ENCODE results near the gene CDH16.
A peak's percentile ranks its signal among the peaks of the same experiment; 100 is the strongest.
"Not testable (repeated sequence)": the region's sequence is repeated elsewhere in the genome, so short reads cannot be mapped to it uniquely, and the experiment has no call there.

Gene CDH16

GRCh38 chr16:66908116-66908515 is 10.6 kb downstream of the CDH16 start:
- no peak for DNase-seq

- no peak for DNase-seq
Observed at GRCh38 chr16:66906916-66907836, 11.5 kb downstream of the CDH16 start.

GRCh38 chr16:66905633-66906539 is 12.8 kb downstream of the CDH16 start:
- DNase-seq = no peak

GRCh38 chr16:66904846-66905632 is 13.6 kb downstream of the CDH16 start:
- no peak for DNase-seq

GRCh38 chr16:66904428-66904845 is 14.2 kb downstream of the CDH16 start:
- no peak for DNase-seq

- DNase-seq = no peak
Observed at GRCh38 chr16:66903544-66904427, 14.9 kb downstream of the CDH16 start.

GRCh38 chr16:66902648-66903543 is 15.8 kb downstream of the CDH16 start:
- no peak for DNase-seq

GRCh38 chr16:66901626-66902025 is 17.1 kb downstream of the CDH16 start:
- no peak for DNase-seq

- DNase-seq = no peak
Observed at GRCh38 chr16:66900721-66901441, 17.8 kb downstream of the CDH16 start.

- DNase-seq = no peak
Observed at GRCh38 chr16:66899945-66900710, 18.6 kb downstream of the CDH16 start.

- no peak for DNase-seq
Observed at GRCh38 chr16:66899310-66899944, 19.3 kb downstream of the CDH16 start.

- DNase-seq = no peak
Observed at GRCh38 chr16:66898933-66899309, 19.8 kb downstream of the CDH16 start.

- DNase-seq = no peak
Observed at GRCh38 chr16:66898207-66898606, 20.5 kb downstream of the CDH16 start.

GRCh38 chr16:66896682-66897081 is 22.0 kb downstream of the CDH16 start:
- not testable (repeated sequence) for DNase-seq

- DNase-seq = no peak
Observed at GRCh38 chr16:66895999-66896398, 22.7 kb downstream of the CDH16 start.

GRCh38 chr16:66895689-66895979 is 23.1 kb downstream of the CDH16 start:
- no peak for DNase-seq

GRCh38 chr16:66894948-66895688 is 23.6 kb downstream of the CDH16 start:
- peak; percentile 73 for DNase-seq

- no peak for DNase-seq
Observed at GRCh38 chr16:66894055-66894454, 24.6 kb downstream of the CDH16 start.

Measured in activated CD8-positive, alpha-beta memory T cell treated with anti-CD3 and anti-CD28 coated beads, Interleukin-2, amount 50 U/mL, for 48 hours (primary cell).